Mesenchymal stem cell (in vitro differentiated cells and primary cell): ENCODE data around the gene CEL.
A peak's percentile ranks its signal among the peaks of the same experiment; 100 is the strongest.
"Not testable (repeated sequence)": the region's sequence is repeated elsewhere in the genome, so short reads cannot be mapped to it uniquely, and the experiment has no call there.

Experiments used
- DNase-seq: peaks from one replicate; pipeline ENCODE4 v3.0.0-alpha.2; 2013
- H2AFZ ChIP-seq: one replicate; pipeline ENCODE4 v1.6.1; 2013; ENCODE audit warnings: low read depth, mild to moderate bottlenecking, control low read depth, inconsistent platforms, low read length, moderate library complexity
- H2AK5ac ChIP-seq: 2 replicates; pipeline ENCODE4 v1.6.1; 2013; ENCODE audit warnings: low read length, moderate library complexity, mild to moderate bottlenecking, inconsistent platforms; ENCODE audit not compliant: severe bottlenecking
- H2BK120ac ChIP-seq: one replicate; pipeline ENCODE4 v1.6.1; 2013; ENCODE audit warnings: low read depth, mild to moderate bottlenecking, inconsistent platforms, low read length, moderate library complexity
- H2BK12ac ChIP-seq, 2 experiments: one replicate each; pipeline ENCODE4 v1.6.1; 2013; ENCODE audit warnings: inconsistent platforms in 2 of 2, low read length in 2 of 2, mild to moderate bottlenecking in 2 of 2, moderate library complexity in 2 of 2, control low read depth in 1 of 2
- H2BK15ac ChIP-seq: one replicate; pipeline ENCODE4 v1.6.1; 2013; ENCODE audit warnings: mild to moderate bottlenecking, low read depth, inconsistent platforms; ENCODE audit not compliant: poor library complexity, severe bottlenecking
- H2BK5ac ChIP-seq: 2 replicates; pipeline ENCODE4 v1.6.1; 2013; ENCODE audit warnings: low read depth, mild to moderate bottlenecking, low read length, control low read depth, inconsistent platforms; ENCODE audit not compliant: poor library complexity, severe bottlenecking
- H3K14ac ChIP-seq, 2 experiments: one replicate each; pipeline ENCODE4 v1.6.1; 2013; ENCODE audit warnings: inconsistent platforms in 2 of 2, low read length in 2 of 2, control low read depth in 1 of 2, mild to moderate bottlenecking in 1 of 2, moderate library complexity in 1 of 2
- H3K18ac ChIP-seq, 2 experiments: one replicate each; pipeline ENCODE4 v1.6.1; 2013; ENCODE audit warnings: inconsistent platforms in 2 of 2, low read length in 2 of 2, control low read depth in 1 of 2, low read depth in 1 of 2, mild to moderate bottlenecking in 1 of 2
- H3K23ac ChIP-seq, 2 experiments: one replicate each; pipeline ENCODE4 v1.6.1; 2013; ENCODE audit warnings: inconsistent platforms in 2 of 2, low read length in 2 of 2, mild to moderate bottlenecking in 2 of 2, moderate library complexity in 2 of 2, control low read depth in 1 of 2
- H3K27ac ChIP-seq: 2 replicates; pipeline ENCODE4 v1.5.1; 2013; ENCODE audit warnings: mild to moderate bottlenecking, moderate library complexity, low read length, control low read depth, inconsistent platforms; ENCODE audit not compliant: poor library complexity, severe bottlenecking
- H3K27me3 ChIP-seq, 2 experiments: 2 replicates each; pipeline versions ENCODE4 v1.6.1 to v1.7.0; 2013; ENCODE audit warnings: low read length in 2 of 2, mild to moderate bottlenecking in 2 of 2, moderate library complexity in 2 of 2, control low read depth in 1 of 2, inconsistent platforms in 1 of 2; ENCODE audit not compliant: control insufficient read depth in 1 of 2, insufficient read depth in 1 of 2
- H3K36me3 ChIP-seq, 2 experiments: 2 replicates each; pipeline versions ENCODE4 v1.6.1 to v1.7.0; 2013; ENCODE audit warnings: low read length in 2 of 2, control low read depth in 1 of 2, inconsistent platforms in 1 of 2, low read depth in 1 of 2, mild to moderate bottlenecking in 1 of 2; ENCODE audit not compliant: insufficient read depth in 2 of 2, control insufficient read depth in 1 of 2
- H3K4ac ChIP-seq, 2 experiments: one replicate each; pipeline ENCODE4 v1.6.1; 2013; ENCODE audit warnings: inconsistent platforms in 2 of 2, low read length in 2 of 2, mild to moderate bottlenecking in 2 of 2, moderate library complexity in 2 of 2, control low read depth in 1 of 2, low read depth in 1 of 2
- H3K4me1 ChIP-seq: 2 replicates; pipeline ENCODE4 v1.6.1; 2013; ENCODE audit warnings: low read depth, low read length, control low read depth; ENCODE audit not compliant: control insufficient read depth, insufficient read depth
- H3K4me2 ChIP-seq: 2 replicates; pipeline ENCODE4 v1.6.1; 2013; ENCODE audit warnings: low read length, mild to moderate bottlenecking, inconsistent platforms; ENCODE audit not compliant: poor library complexity, severe bottlenecking
- H3K4me3 ChIP-seq, 2 experiments: 2 replicates each; pipeline versions ENCODE4 v1.5.1 to v1.7.0; 2013; ENCODE audit warnings: low read length in 2 of 2, mild to moderate bottlenecking in 2 of 2, control low read depth in 1 of 2, low read depth in 1 of 2; ENCODE audit not compliant: insufficient read depth in 1 of 2
- H3K79me1 ChIP-seq: replicated peaks from 2 replicates; pipeline ENCODE4 v1.6.1; 2013; ENCODE audit warnings: mild to moderate bottlenecking, control low read depth, low read length, inconsistent platforms; ENCODE audit not compliant: poor library complexity, severe bottlenecking
- H3K9ac ChIP-seq: 2 replicates; pipeline ENCODE4 v1.7.0; 2013; ENCODE audit warnings: mild to moderate bottlenecking, low read length, moderate library complexity
- H3K9me3 ChIP-seq: 2 replicates; pipeline ENCODE4 v1.7.0; 2013; ENCODE audit warnings: mild to moderate bottlenecking, low read length; ENCODE audit not compliant: control insufficient read depth
- H4K8ac ChIP-seq: one replicate; pipeline ENCODE4 v1.6.1; 2013; ENCODE audit warnings: inconsistent platforms, mild to moderate bottlenecking, low read length, moderate library complexity
- H4K91ac ChIP-seq: one replicate; pipeline ENCODE4 v1.6.1; 2013; ENCODE audit warnings: mild to moderate bottlenecking, low read length, inconsistent platforms
- WGBS: methylation state at CpG from one replicate; pipeline ENCODE4 v1.1.7; 2013; ENCODE audit warnings: mixed read lengths; 5-methylcytosine and 5-hydroxymethylcytosine counted together

The CEL gene

DNA sequence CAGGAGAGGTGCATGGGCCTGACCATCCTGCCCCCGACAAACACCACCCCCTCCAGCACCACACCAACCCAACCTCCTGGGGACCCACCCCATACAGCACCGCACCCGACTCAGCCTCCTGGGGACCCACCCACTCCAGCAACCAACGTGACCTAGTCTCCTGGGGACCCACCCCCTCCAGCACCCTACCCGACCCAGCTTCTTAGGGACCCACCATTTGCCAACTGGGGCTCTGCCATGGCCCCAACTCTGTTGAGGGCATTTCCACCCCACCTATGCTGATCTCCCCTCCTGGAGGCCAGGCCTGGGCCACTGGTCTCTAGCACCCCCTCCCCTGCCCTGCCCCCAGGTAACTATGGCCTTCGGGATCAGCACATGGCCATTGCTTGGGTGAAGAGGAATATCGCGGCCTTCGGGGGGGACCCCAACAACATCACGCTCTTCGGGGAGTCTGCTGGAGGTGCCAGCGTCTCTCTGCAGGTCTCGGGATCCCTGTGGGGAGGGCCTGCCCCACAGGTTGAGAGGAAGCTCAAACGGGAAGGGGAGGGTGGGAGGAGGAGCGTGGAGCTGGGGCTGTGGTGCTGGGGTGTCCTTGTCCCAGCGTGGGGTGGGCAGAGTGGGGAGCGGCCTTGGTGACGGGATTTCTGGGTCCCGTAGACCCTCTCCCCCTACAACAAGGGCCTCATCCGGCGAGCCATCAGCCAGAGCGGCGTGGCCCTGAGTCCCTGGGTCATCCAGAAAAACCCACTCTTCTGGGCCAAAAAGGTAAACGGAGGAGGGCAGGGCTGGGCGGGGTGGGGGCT is 4.6 kb downstream of the CEL start:
- H3K18ac ChIP-seq = no peak overlapping the region
- H3K23ac ChIP-seq = no peak overlapping the region
- no peak overlapping the region for H2BK15ac ChIP-seq
- peak overlapping the region; percentile 68 for H2BK120ac ChIP-seq
- H4K91ac ChIP-seq = no peak overlapping the region
- no peak overlapping the region for H3K27ac ChIP-seq
- WGBS = 97% methylated on average over 22 of the region's 25 CpGs
- peaks cover 0 to 27% of the 10 kb centered on the region in 2 experiments for H3K36me3 ChIP-seq
- H3K9me3 ChIP-seq = no peaks in the 10 kb centered on the region
- no peak overlapping the region for H2AK5ac ChIP-seq
- H3K4me3 ChIP-seq = no peak overlapping the region
- H2AFZ ChIP-seq = no peak overlapping the region
- H3K79me1 ChIP-seq = no peaks in the 10 kb centered on the region
- no peak overlapping the region for H3K14ac ChIP-seq
- no peak for DNase-seq
- H3K27me3 ChIP-seq = no peaks in the 10 kb centered on the region
- no peak overlapping the region for H2BK12ac ChIP-seq
- no peak overlapping the region for H2BK5ac ChIP-seq
- no peak overlapping the region for H3K4ac ChIP-seq
- H3K4me1 ChIP-seq = peaks cover 5% of the 10 kb centered on the region
- no peak overlapping the region for H3K4me2 ChIP-seq
- no peak overlapping the region for H3K9ac ChIP-seq
- H4K8ac ChIP-seq = no peak overlapping the region

DNA sequence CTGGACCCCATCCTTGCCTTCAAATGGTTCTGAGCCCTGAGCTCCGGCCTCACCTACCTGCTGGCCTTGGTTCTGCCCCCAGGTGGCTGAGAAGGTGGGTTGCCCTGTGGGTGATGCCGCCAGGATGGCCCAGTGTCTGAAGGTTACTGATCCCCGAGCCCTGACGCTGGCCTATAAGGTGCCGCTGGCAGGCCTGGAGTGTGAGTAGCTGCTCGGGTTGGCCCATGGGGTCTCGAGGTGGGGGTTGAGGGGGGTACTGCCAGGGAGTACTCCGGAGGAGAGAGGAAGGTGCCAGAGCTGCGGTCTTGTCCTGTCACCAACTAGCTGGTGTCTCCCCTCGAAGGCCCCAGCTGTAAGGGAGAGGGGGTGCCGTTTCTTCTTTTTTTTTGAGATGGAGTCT is 5.2 kb downstream of the CEL start:
- Histone ChIP-seq H3K4me1 (peaks cover 2% of the 10 kb centered on the region), H3K79me1 (no peaks in the 10 kb centered on the region), H3K27me3 (no peaks in the 10 kb centered on the region), H3K18ac (no peak overlapping the region), H3K36me3 (peaks cover 0 to 30% of the 10 kb centered on the region in 2 experiments), H3K27ac (no peak overlapping the region), H2BK5ac (no peak overlapping the region), H3K23ac (no peak overlapping the region), H2BK12ac (no peak overlapping the region), H3K4me3 (no peak overlapping the region), H2BK120ac (no peak overlapping the region), H2BK15ac (no peak overlapping the region), H3K4me2 (no peak overlapping the region), H2AK5ac (no peak overlapping the region), H4K91ac (no peak overlapping the region), H3K4ac (no peak overlapping the region), H2AFZ (no peak overlapping the region), H3K14ac (no peak overlapping the region), H3K9me3 (no peaks in the 10 kb centered on the region), H3K9ac (no peak overlapping the region), H4K8ac (peak overlapping the region; percentile 55)
- WGBS = 97% methylated on average over 10 of the region's 11 CpGs
- no peak for DNase-seq

DNA sequence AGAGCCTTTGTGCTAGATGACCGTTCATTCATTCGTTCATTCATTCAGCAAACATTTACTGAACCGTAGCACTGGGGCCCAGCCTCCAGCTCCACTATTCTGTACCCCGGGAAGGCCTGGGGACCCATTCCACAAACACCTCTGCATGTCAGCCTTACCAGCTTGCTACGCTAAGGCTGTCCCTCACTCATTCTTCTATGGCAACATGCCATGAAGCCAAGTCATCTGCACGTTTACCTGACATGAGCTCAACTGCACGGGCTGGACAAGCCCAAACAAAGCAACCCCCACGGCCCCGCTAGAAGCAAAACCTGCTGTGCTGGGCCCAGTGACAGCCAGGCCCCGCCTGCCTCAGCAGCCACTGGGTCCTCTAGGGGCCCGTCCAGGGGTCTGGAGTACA is 6.0 kb downstream of the CEL start:
- H3K4me1 ChIP-seq = peaks cover 2% of the 10 kb centered on the region
- no peak overlapping the region for H3K18ac ChIP-seq
- H3K79me1 ChIP-seq = no peaks in the 10 kb centered on the region
- WGBS = 92% methylated on average over 9 of the region's 11 CpGs
- H3K36me3 ChIP-seq = peaks cover 0 to 30% of the 10 kb centered on the region in 2 experiments
- H2AFZ ChIP-seq = no peak overlapping the region
- H2BK120ac ChIP-seq = no peak overlapping the region
- no peak overlapping the region for H3K4ac ChIP-seq
- no peak overlapping the region for H3K4me2 ChIP-seq
- H3K27ac ChIP-seq = no peak overlapping the region
- DNase-seq = no peak
- H2BK5ac ChIP-seq = no peak overlapping the region
- no peak overlapping the region for H3K23ac ChIP-seq
- H3K4me3 ChIP-seq = no peak overlapping the region
- H3K9ac ChIP-seq = no peak overlapping the region
- H3K14ac ChIP-seq = no peak overlapping the region
- no peaks in the 10 kb centered on the region for H3K27me3 ChIP-seq
- H2BK12ac ChIP-seq = no peak overlapping the region
- H2BK15ac ChIP-seq = no peak overlapping the region
- no peak overlapping the region for H4K8ac ChIP-seq
- H4K91ac ChIP-seq = no peak overlapping the region
- H3K9me3 ChIP-seq = no peaks in the 10 kb centered on the region
- no peak overlapping the region for H2AK5ac ChIP-seq

DNA sequence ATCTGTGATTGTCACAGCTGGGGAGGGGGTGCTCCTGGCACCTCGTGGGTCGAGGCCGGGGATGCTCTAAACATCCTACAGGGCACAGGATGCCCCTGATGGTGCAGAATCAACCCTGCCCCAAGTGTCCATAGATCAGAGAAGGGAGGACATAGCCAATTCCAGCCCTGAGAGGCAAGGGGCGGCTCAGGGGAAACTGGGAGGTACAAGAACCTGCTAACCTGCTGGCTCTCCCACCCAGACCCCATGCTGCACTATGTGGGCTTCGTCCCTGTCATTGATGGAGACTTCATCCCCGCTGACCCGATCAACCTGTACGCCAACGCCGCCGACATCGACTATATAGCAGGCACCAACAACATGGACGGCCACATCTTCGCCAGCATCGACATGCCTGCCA is 6.7 kb downstream of the CEL start:
- WGBS = no CpG with 5 or more reads among the region's 15 CpGs
- not testable (repeated sequence) for H2BK12ac ChIP-seq, H4K91ac ChIP-seq, H2BK15ac ChIP-seq, H2BK120ac ChIP-seq, H3K4ac ChIP-seq, H3K4me1 ChIP-seq, H3K27me3 ChIP-seq, H2AK5ac ChIP-seq, H4K8ac ChIP-seq, H3K23ac ChIP-seq, H2AFZ ChIP-seq, H2BK5ac ChIP-seq, H3K9me3 ChIP-seq, H3K79me1 ChIP-seq, DNase-seq, H3K4me2 ChIP-seq, H3K14ac ChIP-seq, H3K27ac ChIP-seq, H3K18ac ChIP-seq, H3K4me3 ChIP-seq, H3K9ac ChIP-seq
- peaks cover 0 to 26% of the 10 kb centered on the region in 2 experiments for H3K36me3 ChIP-seq
